ENCODE data around the gene BCAS3.

BCAS3 gene

GRCh38 chr17:61363601-61364462 lies 686.2 kb downstream of the BCAS3 start:
- no peak for DNase-seq (ENCODE audit: low spot score)

GRCh38 chr17:61364463-61364846 lies 686.8 kb downstream of the BCAS3 start:
- DNase-seq (ENCODE audit: low spot score) = no peak

GRCh38 chr17:61366076-61366714 lies 688.5 kb downstream of the BCAS3 start:
- no peak for DNase-seq (ENCODE audit: low spot score)

- no peak for DNase-seq (ENCODE audit: low spot score)
Observed at GRCh38 chr17:61366715-61367413, 689.2 kb downstream of the BCAS3 start.

GRCh38 chr17:61368049-61368831 lies 690.6 kb downstream of the BCAS3 start:
- DNase-seq (ENCODE audit: low spot score) = no peak

- DNase-seq (ENCODE audit: low spot score) = no peak
Observed at GRCh38 chr17:61368832-61369450, 691.3 kb downstream of the BCAS3 start.

- DNase-seq (ENCODE audit: low spot score) = no peak
Observed at GRCh38 chr17:61369751-61370150, 692.1 kb downstream of the BCAS3 start.

- DNase-seq (ENCODE audit: low spot score) = no peak
Observed at GRCh38 chr17:61371179-61371578, 693.5 kb downstream of the BCAS3 start.

GRCh38 chr17:61371606-61372005 lies 694.0 kb downstream of the BCAS3 start:
- no peak for DNase-seq (ENCODE audit: low spot score)

- no peak for DNase-seq (ENCODE audit: low spot score)
Observed at GRCh38 chr17:61372436-61372835, 694.8 kb downstream of the BCAS3 start.

GRCh38 chr17:61376931-61377838 lies 699.5 kb downstream of the BCAS3 start:
- DNase-seq (ENCODE audit: low spot score) = no peak

- no peak for DNase-seq (ENCODE audit: low spot score)
Observed at GRCh38 chr17:61378658-61379456, 701.2 kb downstream of the BCAS3 start.

- no peak for DNase-seq (ENCODE audit: low spot score)
Observed at GRCh38 chr17:61379457-61380216, 702.0 kb downstream of the BCAS3 start.

GRCh38 chr17:61380217-61380835 lies 702.7 kb downstream of the BCAS3 start:
- no peak for DNase-seq (ENCODE audit: low spot score)

- no peak for DNase-seq (ENCODE audit: low spot score)
Observed at GRCh38 chr17:61380836-61381525, 703.3 kb downstream of the BCAS3 start.

- DNase-seq (ENCODE audit: low spot score) = no peak
Observed at GRCh38 chr17:61381537-61381936, 703.9 kb downstream of the BCAS3 start.

GRCh38 chr17:61382796-61383688 lies 705.4 kb downstream of the BCAS3 start:
- no peak for DNase-seq (ENCODE audit: low spot score)

Measured in COLO829 (cell line).